ENCODE data around the gene JCAD. TPM values are rescaled to one million over a fixed set of nuclear protein-coding genes. Genes with fewer than 3 reads are reported as not detected.
A peak's percentile ranks its signal among the peaks of the same experiment; 100 is the strongest.
"Not testable (repeated sequence)": the region's sequence is repeated elsewhere in the genome, so short reads cannot be mapped to it uniquely, and the experiment has no call there.

JCAD gene
- total RNA-seq, 1 donor from 2014 or later = 26.1 TPM

DNA sequence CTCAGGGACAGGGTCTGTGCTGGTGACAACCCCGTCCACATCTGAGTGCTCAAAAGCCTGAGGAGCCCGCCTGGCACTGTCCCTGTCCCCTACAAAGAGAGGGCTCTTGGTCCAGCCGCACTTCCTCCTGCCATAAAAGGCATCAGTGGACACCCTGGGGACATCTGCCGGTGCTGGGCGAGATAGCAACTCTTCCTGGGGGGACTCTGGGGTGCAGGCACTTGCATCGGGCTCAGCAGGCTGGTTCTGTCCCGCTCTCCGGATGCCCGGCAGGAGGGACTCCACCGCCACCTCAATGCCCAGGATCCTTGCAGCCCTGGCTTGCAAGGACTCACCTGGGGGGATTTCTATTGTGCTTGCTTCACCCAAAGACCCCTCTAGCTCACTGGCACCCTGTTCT, 32.8 kb downstream of the JCAD start:
- DNase-seq = no peak

DNA sequence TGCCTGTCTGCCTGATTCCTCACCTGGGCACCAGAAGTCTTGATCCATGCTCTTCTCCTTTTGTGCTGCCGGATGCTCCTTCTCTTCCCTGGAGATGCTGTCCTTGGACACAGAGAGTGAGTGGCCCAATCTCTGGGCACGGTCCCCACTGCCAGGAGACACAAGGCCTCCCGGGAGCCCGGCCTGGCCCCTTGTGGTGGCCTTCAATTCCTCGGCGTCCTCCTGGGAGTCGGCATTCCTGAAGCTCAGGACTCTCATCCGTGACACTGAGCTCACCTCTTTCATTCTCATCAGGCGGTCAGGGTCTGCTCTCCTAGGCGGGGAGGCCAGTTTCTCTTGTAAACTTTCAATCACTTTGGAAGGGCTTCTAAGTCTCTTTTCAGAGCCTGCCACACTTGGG, 33.3 kb downstream of the JCAD start:
- no peak for DNase-seq

- not testable (repeated sequence) for DNase-seq
Observed at GRCh38 chr10:30025428-30025827, 34.0 kb downstream of the JCAD start.

DNA sequence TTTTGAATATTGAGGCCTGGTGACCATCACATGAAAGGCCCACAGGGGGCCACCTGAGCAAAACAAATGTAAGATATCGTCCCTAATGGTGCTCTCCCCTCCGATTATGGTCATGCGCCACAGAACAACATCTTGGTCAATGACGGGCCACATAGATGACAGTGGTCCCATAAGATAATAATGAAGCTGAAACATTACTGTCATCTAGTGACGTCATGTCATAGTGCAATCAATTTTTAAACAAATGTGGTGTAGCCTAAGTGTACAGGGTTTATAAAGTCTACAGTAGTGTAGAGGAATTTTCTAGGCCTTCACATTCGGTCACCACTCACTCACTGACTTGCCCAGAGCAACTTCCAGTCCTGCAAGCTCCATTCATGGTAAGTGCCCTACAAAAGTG, 36.8 kb downstream of the JCAD start:
- DNase-seq = no peak

DNA sequence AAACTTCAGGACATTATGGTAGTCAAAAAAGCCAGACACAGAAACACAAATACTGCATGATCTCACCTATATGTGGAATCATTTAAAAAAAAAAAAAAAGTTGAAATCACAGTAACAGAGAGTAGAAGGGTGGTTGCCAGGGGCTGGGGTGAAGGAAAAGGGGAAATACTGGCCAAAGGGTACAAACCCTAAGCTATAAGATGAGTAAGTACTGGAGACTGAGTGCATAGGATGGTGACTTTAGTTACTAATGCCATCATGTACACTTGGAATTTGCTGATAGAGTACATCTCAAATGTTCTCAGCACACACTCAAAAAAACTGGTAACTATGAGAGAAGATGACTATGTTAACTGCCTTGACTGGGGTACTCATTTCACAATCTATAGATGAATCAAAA, 39.9 kb downstream of the JCAD start:
- DNase-seq = no peak

GRCh38 chr10:30018496-30018895, 40.9 kb downstream of the JCAD start:
- DNase-seq = no peak

GRCh38 chr10:30017966-30018365, 41.4 kb downstream of the JCAD start:
- no peak for DNase-seq

DNA sequence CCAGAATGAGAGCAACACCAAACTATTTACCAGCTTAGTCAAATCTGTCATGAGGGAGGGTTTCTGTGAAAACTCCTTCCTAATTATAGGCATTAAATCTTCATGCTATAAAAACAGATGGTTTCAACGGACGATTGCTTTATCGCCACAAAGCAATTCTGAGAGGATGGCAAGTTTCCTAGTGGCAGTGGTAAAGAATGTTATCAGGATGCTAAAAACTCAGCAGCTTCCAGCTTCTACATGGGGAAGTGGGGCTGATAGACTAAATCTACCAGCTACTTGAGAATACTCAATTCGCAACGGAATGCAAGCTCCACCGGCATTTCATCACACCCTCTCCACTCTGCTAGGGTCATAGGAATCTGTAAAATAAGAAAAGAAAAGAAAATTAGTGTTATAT, 41.8 kb downstream of the JCAD start:
- no peak for DNase-seq

GRCh38 chr10:30014511-30014910, 44.9 kb downstream of the JCAD start:
- DNase-seq = no peak

DNA sequence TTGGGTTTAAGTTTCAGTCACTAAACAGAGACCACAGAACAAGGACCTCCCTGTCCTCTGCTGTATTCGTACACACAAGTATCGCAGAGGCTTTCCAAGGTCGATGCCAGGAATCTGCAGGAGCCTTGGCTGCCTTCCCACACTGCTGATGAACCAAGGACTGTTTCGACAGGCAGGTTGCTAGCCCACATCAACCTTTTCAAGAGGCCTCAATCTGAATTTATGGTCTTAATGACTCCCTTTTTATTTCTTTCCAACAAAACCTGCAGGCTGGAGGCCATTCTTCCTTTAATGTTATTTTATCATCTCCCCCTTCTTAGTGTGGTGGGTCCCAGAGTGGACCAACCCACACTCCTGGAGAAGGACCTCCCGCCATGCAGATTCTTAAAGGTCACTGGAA, 45.6 kb downstream of the JCAD start:
- DNase-seq = peak; percentile 72

- DNase-seq = no peak
Observed at GRCh38 chr10:30011956-30012647, 47.3 kb downstream of the JCAD start.

GRCh38 chr10:30011396-30011795, 48.0 kb downstream of the JCAD start:
- DNase-seq = peak; percentile 69

- no peak for DNase-seq
Observed at GRCh38 chr10:30007406-30007805, 52.0 kb downstream of the JCAD start.

GRCh38 chr10:30006410-30006809, 53.0 kb downstream of the JCAD start:
- no peak for DNase-seq

- DNase-seq = not testable (repeated sequence)
Observed at GRCh38 chr10:30005116-30005515, 54.3 kb downstream of the JCAD start.

DNA sequence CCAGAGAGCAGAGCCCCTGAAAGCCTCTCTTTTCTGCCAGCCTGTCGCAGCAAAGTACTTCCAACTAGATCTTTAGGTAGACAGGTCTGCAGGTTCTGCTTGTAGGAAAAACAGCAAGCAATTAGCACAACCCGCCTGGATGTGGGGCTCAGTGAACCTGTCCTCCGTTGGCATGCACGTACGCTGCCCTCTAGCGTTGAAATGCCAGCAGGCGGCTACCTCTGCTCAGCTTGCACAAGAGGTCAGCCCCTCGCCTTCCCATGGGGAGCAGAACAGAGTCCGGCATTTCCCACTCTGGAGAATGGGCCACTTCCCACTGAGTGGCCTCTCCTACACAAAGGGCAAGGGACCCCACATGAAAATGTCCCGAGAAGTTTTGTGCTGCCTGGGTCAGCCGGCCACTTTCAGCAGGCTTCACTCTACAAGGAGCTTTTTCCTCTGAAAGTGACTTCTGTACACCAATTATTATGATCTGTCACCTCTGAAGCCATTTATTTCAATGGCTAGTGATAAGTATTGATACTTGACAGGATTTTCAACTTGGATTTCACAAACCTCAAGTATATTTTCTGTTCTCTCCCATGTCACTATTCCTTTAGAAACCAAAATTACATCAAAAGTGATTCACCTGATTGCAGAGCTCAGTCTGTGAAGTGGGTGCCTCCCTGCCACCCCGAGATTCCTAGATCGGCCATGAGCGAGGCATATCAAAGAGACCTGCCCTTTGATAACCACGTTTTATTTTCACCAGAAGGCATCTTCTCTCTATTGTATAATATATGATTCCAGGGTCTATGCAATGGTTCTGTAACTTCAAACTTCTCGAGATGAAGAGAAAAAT, 56.7 kb downstream of the JCAD start:
- peak; percentile 83 for DNase-seq

DNA sequence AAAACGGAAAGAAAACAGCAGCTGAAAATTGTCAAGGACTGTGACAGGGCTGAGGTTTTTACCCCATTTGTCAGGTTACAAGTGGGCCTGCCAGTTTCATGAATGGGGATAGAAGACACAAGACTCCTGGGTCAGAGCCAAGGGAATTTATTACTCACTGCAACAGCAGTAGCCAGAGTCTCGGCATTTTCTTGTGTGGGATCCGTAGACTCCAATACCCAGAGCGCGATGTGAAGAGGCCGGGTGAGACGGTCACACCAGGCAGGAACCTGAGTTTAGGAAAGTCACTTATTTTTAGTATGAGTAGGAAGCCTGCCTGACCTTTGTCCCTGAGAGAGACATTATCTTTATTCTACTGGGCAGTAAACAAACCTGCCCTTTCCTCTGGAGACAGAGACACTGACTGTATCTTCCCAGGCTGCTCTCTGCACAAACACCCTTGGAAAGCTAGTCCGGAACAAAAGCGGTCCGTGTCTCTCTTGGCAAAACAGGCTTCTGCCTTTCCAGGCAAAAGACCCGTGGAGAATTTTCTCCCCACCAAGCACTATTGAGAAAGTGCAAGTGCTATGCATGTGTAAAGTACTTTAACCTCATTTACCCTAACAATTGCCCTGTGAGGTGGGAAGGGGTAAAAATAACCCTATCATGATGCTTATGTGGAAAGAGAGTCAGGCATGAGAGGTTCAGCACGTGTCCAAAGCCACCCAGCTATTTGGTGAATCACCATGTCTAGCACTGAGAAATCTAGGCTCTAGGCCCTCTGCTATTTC, 58.4 kb downstream of the JCAD start:
- peak; percentile 79 for DNase-seq

DNA sequence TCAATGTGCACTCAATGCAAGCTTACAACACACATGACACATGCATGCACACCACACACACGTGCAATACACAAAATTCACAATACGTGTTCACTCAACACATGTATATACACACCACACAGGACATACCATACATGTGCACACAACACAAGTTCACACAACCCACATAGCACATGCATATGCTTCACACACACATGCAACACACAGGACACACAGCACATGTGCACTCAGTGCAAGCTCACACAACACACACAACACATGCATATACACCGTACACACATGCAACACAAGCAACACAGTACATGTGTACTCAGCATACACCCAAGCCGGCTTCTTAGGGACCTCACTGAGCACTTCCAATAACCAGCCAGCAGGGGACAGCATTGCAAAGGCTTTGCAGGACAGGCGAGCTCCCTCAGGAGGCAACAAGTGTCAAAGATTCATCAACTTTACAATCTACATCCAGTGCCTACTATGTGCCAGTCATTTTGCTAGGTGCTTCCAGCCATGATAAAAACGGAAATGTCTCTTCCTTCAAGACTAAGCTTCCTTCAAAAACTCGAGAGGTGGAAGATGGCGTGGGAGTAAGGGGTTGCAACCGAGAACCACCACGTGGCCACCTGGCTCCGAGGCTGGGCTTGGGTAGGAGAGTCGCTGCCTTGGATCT, 61.1 kb downstream of the JCAD start:
- DNase-seq = peak; percentile 89

- no peak for DNase-seq
Observed at GRCh38 chr10:29994811-29995210, 64.6 kb downstream of the JCAD start.

DNA sequence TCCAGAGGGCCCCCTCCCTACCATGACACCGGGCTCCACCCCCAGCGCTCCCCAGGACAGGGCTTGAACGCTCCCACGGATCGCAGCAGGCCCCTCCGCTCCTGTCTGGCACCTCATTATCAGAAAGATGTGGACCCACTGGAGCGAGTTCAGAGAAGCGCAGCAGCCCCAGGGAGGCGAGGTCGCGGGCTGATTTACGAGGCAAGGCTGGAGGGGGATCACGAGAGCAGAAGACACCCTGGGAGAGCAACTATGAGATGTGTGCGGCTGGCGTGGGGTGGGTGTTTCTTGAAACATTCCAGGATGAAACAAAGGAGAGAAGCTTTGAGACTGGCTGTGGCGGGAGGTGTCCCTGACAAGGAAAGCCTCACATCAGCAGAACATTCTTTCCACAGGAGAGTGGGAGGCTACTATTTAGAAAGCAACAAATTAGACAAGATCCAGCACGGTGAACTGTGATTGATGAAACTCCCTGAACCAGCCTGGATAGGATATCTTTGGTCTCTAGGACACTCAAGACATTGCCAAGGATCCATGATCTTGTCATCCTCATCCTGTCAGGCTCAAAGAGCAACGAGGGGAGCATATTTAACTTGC, 66.0 kb downstream of the JCAD start:
- no peak for DNase-seq

- DNase-seq = no peak
Observed at GRCh38 chr10:29992914-29993313, 66.5 kb downstream of the JCAD start.

GRCh38 chr10:29991382-29991781, 68.0 kb downstream of the JCAD start:
- no peak for DNase-seq
